ENCODE data around the gene PDE4D. TPM values are rescaled to one million over a fixed set of nuclear protein-coding genes. Genes with fewer than 3 reads are reported as not detected.

The PDE4D gene
- polyA plus RNA-seq, 1 donor = 40.8 TPM

GRCh38 chr5:59357381-59357977, 536.0 kb downstream of the PDE4D start:
- no peak for DNase-seq

- no peak for DNase-seq
Observed at GRCh38 chr5:59356813-59357380, 536.6 kb downstream of the PDE4D start.

- DNase-seq = no peak
Observed at GRCh38 chr5:59354811-59355210, 538.7 kb downstream of the PDE4D start.

- no peak for DNase-seq
Observed at GRCh38 chr5:59354274-59354673, 539.3 kb downstream of the PDE4D start.

- peak; percentile 75 for DNase-seq
Observed at GRCh38 chr5:59351076-59351794, 542.3 kb downstream of the PDE4D start.

- no peak for DNase-seq
Observed at GRCh38 chr5:59348189-59348588, 545.3 kb downstream of the PDE4D start.

- DNase-seq = no peak
Observed at GRCh38 chr5:59346982-59347381, 546.5 kb downstream of the PDE4D start.

GRCh38 chr5:59346514-59346913, 547.0 kb downstream of the PDE4D start:
- no peak for DNase-seq

- no peak for DNase-seq
Observed at GRCh38 chr5:59342181-59342580, 551.3 kb downstream of the PDE4D start.

GRCh38 chr5:59341760-59342159, 551.8 kb downstream of the PDE4D start:
- no peak for DNase-seq

GRCh38 chr5:59341155-59341554, 552.4 kb downstream of the PDE4D start:
- no peak for DNase-seq

- DNase-seq = no peak
Observed at GRCh38 chr5:59340637-59341036, 552.9 kb downstream of the PDE4D start.

- no peak for DNase-seq
Observed at GRCh38 chr5:59337240-59337639, 556.3 kb downstream of the PDE4D start.

GRCh38 chr5:59335544-59335943, 558.0 kb downstream of the PDE4D start:
- DNase-seq = no peak

- DNase-seq = no peak
Observed at GRCh38 chr5:59333416-59333815, 560.1 kb downstream of the PDE4D start.

GRCh38 chr5:59332236-59332973, 561.1 kb downstream of the PDE4D start:
- DNase-seq = no peak

- no peak for DNase-seq
Observed at GRCh38 chr5:59330680-59331079, 562.8 kb downstream of the PDE4D start.

- DNase-seq = peak; percentile 69
Observed at GRCh38 chr5:59328709-59329296, 564.7 kb downstream of the PDE4D start.

GRCh38 chr5:59327191-59327980, 566.1 kb downstream of the PDE4D start:
- no peak for DNase-seq

GRCh38 chr5:59326596-59326995, 566.9 kb downstream of the PDE4D start:
- DNase-seq = no peak

- DNase-seq = no peak
Observed at GRCh38 chr5:59325070-59325469, 568.5 kb downstream of the PDE4D start.

GRCh38 chr5:59322894-59323293, 570.6 kb downstream of the PDE4D start:
- no peak for DNase-seq

All from hindlimb muscle (tissue), 1 donor.